Nephron (organoid): Measurements from ENCODE around the gene LHX1.

ENCODE experiments used
- H3K27ac Mint-ChIP-seq, 3 experiments: 2 replicates each; pipeline ENCODE4 v1.8.0; 2020; ENCODE audit warnings: mixed read lengths in 3 of 3, mild to moderate bottlenecking in 2 of 3, moderate library complexity in 1 of 3
- H3K27me3 Mint-ChIP-seq: 2 replicates; pipeline ENCODE4 v1.8.0; 2021; ENCODE audit warnings: low read depth, mild to moderate bottlenecking, moderate library complexity, mixed read lengths
- H3K36me3 Mint-ChIP-seq: 2 replicates; pipeline ENCODE4 v1.8.0; 2020; ENCODE audit warnings: low read depth, mixed read lengths
- H3K4me1 Mint-ChIP-seq: 2 replicates; pipeline ENCODE4 v1.8.0; 2020; ENCODE audit warnings: mixed read lengths
- H3K4me3 Mint-ChIP-seq, 3 experiments: 2 replicates each; pipeline ENCODE4 v1.8.0; 2020; ENCODE audit warnings: mild to moderate bottlenecking in 3 of 3, mixed read lengths in 3 of 3, moderate library complexity in 2 of 3
- H3K9me3 Mint-ChIP-seq: 2 replicates; pipeline ENCODE4 v1.8.0; 2020; ENCODE audit warnings: mixed read lengths
- CTCF ChIP-seq, 3 experiments: fragments of 200-600 bp; sonication (generic); IDR thresholded peaks; one replicate each; pipeline ENCODE4 v1.5.0; 2021; ENCODE audit warnings: antibody characterized with exemption in 3 of 3; ENCODE audit not compliant: unreplicated experiment in 3 of 3

LHX1 gene

GRCh38 chr17:36926701-36927100, 10.6 kb upstream of the LHX1 start:
- Mint-ChIP-seq H3K36me3 (no peaks in the 10 kb centered on the region), H3K4me3 (no peak overlapping the region), H3K27me3 (peaks cover 82% of the 10 kb centered on the region), H3K4me1 (peaks cover 55% of the 10 kb centered on the region), H3K27ac (peak overlapping the region in 1 of 3 experiments; percentile 64), H3K9me3 (no peaks in the 10 kb centered on the region)
- no peak for TF ChIP-seq CTCF (IDR thresholded peaks at IDR 0.05; ENCODE audit: unreplicated experiment in 3 of 3)

GRCh38 chr17:36928471-36929345, 8.6 kb upstream of the LHX1 start:
- H3K9me3 Mint-ChIP-seq: peaks cover 3% of the 10 kb centered on the region
- peak overlapping the region; percentile 11 to 30 (median 21) for H3K4me3 Mint-ChIP-seq
- TF ChIP-seq CTCF (IDR thresholded peaks at IDR 0.05; ENCODE audit: unreplicated experiment in 3 of 3): no peak
- peaks cover 62% of the 10 kb centered on the region for H3K4me1 Mint-ChIP-seq
- H3K36me3 Mint-ChIP-seq: no peaks in the 10 kb centered on the region
- peak overlapping the region; percentile 39 to 85 (median 59) for H3K27ac Mint-ChIP-seq
- H3K27me3 Mint-ChIP-seq: peaks cover 91% of the 10 kb centered on the region

- Mint-ChIP-seq H3K9me3 (peaks cover 3% of the 10 kb centered on the region), H3K4me3 (peak overlapping the region; percentile 9 to 59 (median 16)), H3K36me3 (no peaks in the 10 kb centered on the region), H3K27ac (peak overlapping the region; percentile 8 to 85 (median 59)), H3K4me1 (peaks cover 67% of the 10 kb centered on the region), H3K27me3 (peaks cover 99% of the 10 kb centered on the region)
- TF ChIP-seq CTCF (IDR thresholded peaks at IDR 0.05; ENCODE audit: unreplicated experiment in 3 of 3): no peak
Measured at GRCh38 chr17:36929851-36930582, 7.3 kb upstream of the LHX1 start.

- Mint-ChIP-seq H3K9me3 (peaks cover 3% of the 10 kb centered on the region), H3K4me3 (peak overlapping the region in 2 of 3 experiments; percentile 6 to 59), H3K27ac (peak overlapping the region in 2 of 3 experiments; percentile 8 to 85), H3K36me3 (no peaks in the 10 kb centered on the region), H3K27me3 (peaks cover 99% of the 10 kb centered on the region), H3K4me1 (peaks cover 68% of the 10 kb centered on the region)
- TF ChIP-seq CTCF (IDR thresholded peaks at IDR 0.05; ENCODE audit: unreplicated experiment in 3 of 3): no peak
Measured at GRCh38 chr17:36930583-36930900, 6.7 kb upstream of the LHX1 start.

- no peak for TF ChIP-seq CTCF (IDR thresholded peaks at IDR 0.05; ENCODE audit: unreplicated experiment in 3 of 3)
- Mint-ChIP-seq H3K9me3 (peaks cover 3% of the 10 kb centered on the region), H3K27ac (peak overlapping the region; percentile 82 to 85 (median 84)), H3K36me3 (no peaks in the 10 kb centered on the region), H3K27me3 (peaks cover 99% of the 10 kb centered on the region), H3K4me3 (peak overlapping the region; percentile 37 to 59 (median 46)), H3K4me1 (peaks cover 65% of the 10 kb centered on the region)
Measured at GRCh38 chr17:36931096-36931696, 6.1 kb upstream of the LHX1 start.
